ENCODE data around the gene LAMTOR4.
"Not testable (repeated sequence)": the region's sequence is repeated elsewhere in the genome, so short reads cannot be mapped to it uniquely, and the experiment has no call there.

Gene LAMTOR4

DNA sequence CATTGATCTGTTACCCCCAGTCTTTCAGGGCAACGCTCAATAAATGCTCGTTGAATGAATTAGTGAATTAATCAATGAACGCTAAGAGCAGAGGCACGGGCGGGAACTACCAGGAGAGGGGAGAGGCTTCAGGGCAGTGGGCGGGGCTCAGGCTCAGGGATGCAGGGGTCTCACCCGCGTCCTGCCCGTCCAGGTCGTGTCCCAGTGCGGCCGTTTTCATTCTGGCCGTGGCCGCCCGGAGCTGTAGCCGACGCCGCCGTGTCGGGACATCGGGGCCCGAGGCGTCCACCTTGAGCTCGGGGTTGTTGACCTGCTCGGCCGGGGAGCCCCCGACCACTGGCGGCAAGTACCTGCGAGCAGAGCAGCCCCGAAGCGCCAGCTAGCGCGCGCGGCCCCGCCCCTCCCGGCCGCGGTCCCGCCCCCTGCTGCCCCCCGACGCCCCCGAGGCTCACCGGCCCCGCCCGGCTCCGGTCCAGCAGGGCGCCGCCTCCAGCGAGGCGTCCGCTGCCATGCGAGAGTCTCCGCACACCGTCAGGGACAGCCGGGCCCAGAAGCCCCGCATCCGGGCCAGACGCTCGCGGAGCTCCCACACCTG, 22.5 kb downstream of the LAMTOR4 start:
- no peak for DNase-seq (ENCODE audit: low read depth)

DNA sequence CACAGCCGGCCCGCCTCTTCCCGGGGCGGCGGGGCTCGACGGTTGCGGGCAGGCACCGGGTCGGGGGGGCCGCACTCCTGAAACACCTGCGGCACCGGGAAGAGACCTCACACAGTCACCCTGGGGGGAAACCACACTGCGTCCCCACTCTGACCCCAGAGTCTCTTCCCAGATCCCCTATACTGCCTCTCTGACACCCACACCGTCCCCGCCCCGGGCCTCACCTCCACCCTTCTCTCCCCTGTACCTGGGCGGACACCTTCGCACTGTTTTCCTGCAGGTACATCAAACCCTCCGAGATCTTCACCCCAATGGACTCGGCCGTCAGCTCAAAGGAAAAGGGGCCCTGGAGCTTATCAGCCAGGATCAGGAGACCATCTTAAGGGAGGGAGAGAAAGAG, 23.1 kb downstream of the LAMTOR4 start:
- DNase-seq (ENCODE audit: low read depth): no peak

DNA sequence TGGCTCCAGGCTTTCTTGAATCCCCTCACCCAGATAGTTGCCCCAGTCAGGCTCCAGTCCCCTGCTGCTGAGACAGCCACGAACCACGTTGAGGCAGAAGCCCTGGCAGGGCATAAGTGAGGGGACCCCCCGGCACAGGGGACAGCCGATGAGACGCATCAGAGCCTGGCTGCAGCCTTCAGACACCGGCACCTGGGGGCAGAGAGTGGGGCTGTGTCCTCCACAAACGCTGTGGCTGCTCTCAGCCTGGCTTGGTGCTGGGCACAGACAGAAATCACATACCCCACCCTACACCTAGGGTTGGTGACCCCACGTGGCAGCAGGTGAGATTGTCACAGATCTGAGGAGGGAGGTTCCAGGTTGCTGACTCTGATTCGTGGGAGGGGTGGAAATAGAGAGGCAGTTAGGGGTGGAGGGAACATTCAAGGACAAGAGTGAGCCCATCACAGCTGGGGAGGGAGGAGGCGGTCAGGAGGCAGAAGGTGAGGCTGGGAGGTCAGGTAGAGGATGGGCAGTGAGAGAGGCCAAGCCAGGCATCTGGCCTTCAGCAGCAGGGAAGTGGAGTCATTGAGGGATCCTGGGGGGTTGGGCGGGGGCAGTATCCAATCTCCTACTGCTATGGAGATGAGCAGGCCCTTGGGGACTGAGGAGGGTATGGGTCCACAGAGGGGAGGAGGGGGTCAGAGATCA, 25.2 kb downstream of the LAMTOR4 start:
- DNase-seq (ENCODE audit: low read depth): no peak

DNA sequence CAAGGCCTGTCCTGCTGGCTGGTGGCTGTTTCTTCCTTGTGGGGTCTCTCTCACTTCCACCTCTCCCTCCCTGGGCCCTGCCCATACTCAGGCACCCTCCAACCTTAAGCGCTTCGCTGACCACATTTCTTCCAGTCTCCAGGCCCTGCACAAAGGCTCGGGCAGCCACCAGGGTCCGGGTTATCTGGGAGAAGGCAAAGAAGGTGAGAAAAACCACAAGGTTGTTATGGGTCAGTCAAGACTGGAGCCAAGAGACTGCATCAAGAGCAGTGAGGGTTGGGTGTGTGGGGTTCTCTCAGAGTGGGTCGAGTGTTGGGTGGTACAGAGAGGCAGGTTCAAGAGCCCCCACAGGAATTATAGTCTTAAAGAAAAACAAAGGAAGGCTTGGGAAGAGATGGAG, 25.9 kb downstream of the LAMTOR4 start:
- no peak for DNase-seq (ENCODE audit: low read depth)

DNA sequence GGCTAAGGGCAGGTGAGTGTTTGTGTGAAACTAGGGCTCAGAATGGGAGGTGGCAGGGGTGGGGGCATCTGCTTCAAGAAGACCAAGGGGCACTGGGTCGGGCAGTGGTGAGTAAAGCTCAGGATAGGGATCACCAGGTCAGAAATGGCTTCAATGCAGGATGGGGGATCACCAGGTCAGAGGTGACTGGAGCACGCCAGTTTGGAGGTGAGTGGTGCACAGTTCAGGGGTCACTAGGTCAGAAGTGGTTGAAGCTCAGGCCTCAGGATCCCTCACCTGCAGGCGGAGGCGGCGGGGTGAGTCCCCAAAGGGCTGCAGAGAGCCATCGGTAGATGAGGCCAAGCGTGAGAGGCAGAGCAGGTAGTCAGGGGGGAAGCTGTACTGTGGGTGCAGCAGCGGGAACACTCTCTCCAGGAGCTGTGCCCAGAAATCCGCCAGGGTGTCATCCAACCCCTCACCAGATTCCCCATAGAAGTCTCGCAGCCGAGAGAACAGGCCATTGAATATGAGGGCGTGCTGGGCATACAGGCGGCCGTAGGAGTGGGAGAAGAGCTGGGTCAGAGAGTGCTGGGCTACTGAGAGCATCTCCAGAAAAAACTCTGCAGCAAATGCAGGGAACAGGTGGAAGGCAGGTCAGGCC, 26.7 kb downstream of the LAMTOR4 start:
- DNase-seq (ENCODE audit: low read depth): no peak

DNA sequence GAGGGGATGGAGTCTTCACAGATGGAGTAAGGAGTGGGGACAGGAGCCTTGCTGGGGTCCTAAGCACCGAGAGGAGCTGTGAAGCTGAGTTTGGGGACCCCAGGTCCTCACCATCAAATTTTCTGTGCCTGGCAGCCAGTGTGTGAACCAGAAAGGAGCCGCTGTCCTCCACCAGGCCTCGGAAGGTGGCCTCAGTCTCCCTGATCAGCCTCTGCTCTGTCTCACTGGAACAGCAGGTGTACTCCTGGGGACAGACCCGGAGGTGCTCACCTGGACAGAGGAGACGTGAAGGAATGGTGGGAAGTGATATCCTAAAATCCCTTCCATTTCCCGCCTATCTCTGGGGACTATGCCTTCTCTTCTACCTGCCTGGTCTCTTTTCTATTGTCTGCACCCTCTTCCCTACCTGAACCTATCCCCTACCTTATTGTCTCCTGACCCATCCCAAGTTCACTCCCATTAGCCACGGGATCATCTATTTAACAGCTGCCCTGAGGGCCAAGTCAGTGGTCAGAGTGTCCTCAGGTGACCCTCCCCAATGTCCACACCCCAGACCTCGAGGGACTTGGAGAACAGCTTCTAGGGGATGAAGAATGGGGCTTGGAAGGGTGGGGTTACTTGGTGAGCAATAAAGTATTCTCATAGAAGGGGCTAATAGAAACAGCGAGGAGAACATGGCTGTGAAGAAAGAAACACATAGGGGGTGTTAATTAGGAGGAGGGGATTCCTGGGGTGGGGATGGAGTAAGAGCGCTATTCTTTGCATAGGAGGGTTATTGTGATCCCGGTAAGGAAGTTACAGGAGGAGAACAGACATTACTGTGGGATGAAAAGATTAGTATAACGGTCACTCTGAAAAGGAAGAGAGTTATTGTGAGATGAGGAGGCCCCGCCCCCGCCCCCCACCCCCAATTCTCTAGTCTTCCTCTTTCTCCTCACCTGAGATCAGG, 27.7 kb downstream of the LAMTOR4 start:
- no peak for DNase-seq (ENCODE audit: low read depth)

DNA sequence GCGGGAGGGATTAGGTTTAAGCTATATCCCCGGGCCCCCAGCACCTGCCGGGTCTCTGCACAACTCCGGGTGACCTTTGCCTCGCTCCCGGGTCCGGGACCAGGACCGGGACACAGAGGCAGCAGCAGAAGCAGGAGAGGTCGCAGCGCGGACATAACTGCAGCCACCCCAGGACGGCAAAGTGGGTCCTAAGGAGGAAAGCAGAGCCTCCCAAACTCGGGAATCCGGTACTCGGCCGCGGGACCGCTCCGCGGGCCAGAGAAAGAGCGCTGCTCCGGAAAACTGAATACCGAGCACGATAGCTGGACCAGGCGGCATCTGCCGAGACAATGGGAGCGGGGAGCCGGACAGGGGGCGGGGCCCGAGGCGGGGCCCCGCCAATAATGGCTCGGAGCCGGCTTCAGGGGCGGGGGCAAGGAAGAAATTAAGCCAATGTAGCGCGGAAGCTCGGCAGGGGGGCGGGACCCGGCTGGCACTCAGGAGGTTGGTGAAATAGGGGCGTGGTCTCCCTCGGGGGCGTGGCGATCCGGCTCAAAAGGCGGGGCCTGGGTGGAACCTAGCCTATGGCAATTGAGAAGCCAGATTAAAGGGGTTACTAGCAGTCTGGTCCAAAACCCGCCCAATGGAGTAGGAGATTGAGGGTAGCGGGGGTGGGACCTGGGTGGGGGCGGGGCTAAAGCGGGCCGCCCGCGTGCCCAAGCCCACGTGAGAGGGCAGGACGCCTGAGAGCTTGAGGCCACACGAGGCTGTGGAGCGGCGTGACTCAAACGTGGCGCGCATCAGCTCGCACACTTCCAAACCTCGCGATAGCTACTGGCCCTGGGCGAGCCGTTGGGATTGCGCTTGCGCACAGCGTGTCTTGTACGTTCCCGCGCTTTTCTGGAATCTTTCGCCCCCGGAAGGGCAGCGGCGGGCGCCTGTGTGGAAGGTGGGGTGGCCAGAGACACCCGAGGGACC, 28.6 kb downstream of the LAMTOR4 start, which contains the start of the genes GPC2 and STAG3:
Gene GPC2, minus strand, starts transcription at position 337 of the 957 bp plus-strand sequence. Its CDS starts 182 bp downstream, at position 155.
Gene STAG3, plus strand, starts transcription at position 874 of the 957 bp plus-strand sequence. CDS start 2,639 bp downstream, outside the sequence.
- peak; percentile 83 for DNase-seq (ENCODE audit: low read depth)

DNA sequence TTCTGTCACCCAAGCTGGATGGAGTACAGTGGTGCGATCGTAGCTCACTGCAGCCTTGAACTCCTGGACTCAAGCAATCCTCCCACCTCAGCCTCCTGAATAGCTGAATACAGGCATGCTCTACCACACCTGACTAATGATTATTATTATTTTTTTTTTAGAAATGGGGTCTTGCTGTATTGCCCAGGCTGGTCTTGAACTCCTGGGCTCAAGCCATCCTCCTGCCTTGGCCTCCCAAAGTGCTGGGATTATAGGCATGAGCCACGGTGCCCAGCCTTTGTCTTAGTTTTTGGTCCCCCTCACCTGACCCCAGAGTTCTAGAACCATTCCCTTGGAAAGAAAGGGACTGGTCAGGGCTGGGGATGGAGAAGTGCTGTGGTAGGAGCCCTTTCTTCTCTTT, 31.4 kb downstream of the LAMTOR4 start:
- DNase-seq (ENCODE audit: low read depth): not testable (repeated sequence)

DNA sequence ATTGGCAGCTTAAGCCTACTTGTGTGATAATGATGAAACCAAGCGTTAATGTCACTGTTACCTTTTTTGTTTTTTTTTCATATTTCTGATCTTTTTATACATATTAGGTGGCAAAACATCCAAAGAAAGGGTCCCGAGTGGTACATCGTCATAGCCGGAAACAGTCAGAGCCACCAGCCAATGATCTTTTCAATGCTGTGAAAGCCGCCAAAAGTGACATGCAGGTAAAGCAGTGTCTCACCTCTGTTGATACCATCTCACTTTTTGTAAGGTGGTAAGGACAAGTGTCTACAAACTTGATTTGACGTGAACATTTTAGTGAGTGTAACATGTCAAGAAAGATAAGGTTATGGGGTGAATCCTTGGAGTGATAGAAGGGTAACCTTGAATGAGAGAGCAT, 33.9 kb downstream of the LAMTOR4 start:
- not testable (repeated sequence) for DNase-seq (ENCODE audit: low read depth)

DNA sequence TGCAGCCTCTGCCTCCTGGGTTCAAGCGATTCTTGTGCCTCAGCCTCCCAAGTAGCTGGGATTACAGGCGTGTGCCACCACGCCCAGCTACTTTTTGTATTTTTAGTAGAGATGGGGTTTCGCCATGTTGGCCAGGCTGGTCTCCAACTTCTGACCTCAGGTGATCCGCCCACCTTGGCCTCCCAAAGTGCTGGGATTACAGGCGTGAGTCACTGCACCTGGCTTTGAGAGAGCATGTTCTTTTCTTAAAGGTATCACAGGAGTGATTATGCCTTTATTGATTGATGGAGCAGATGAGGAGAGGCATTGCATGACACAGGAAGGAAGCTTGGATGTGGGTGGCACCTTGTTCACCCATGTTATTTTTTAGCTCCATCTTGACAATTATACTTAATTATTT, 34.4 kb downstream of the LAMTOR4 start:
- not testable (repeated sequence) for DNase-seq (ENCODE audit: low read depth)

DNA sequence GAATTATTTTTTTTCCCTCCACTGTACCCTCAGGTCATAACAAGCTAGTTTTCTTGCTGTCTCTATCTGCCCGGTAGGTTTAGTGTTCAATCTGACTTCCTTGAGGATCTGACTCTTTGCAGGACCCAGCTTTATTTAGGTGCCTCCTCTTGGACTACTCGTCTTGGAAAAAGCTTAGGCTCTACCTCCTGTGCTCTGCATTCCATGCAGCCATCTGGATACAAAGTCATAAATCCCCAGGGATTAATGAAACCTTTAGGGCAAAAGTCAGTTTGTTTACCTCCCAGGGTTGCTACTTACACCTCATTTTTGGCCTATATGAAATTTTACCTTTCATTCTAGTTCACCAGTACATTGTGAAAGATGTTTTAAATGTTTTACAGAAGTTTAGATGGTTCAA, 37.0 kb downstream of the LAMTOR4 start:
- DNase-seq (ENCODE audit: low read depth): no peak

DNA sequence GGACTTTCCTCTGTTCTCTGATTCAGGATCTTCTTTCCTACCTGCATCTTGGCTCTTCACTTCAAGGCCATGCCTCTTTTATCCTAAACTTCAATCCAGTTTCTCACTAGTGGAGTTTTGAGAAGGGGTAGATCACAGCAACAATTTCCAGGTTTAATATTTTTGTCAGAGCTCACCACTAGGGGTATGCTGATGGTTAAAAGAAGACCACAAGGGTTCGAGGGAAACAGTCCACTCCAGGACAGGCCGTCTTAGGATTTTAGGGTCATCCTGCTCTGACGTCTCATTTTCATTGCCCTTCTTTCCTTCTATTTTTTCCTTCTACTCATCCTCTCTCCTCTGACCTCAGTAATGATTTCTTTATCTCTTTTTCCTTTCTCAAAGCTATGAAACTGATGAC, 40.3 kb downstream of the LAMTOR4 start:
- DNase-seq (ENCODE audit: low read depth): no peak

DNA sequence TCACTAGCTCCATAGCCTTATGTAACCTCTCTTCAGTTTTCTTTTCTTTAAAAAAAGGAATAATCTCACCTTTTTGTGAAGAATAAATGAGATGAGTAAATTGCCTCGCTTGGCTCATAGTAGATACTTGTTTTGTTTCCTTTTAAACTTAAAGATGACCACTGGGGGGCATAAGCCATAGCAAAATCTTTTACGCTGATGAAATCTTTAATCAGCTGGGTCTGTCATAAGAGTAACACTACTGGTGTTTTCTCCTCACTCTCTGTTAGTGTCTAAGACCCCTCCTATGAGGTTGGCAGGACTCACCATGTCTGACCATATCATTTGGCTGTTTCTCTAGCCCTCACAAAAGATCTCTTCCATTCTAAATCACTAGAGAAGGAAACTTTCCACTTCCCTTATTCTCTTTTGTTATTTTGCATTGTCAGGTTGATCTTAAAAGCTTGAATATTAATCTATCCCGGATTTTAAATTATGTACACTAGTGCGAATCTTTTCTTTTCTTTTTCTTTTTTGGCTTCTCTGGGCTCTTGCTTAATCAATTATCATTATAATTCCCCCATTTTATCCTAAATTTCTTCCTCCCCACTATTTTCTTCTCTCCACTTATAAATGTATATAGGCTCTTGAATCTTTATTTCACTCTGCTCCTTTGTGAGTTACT, 41.5 kb downstream of the LAMTOR4 start:
- no peak for DNase-seq (ENCODE audit: low read depth)

DNA sequence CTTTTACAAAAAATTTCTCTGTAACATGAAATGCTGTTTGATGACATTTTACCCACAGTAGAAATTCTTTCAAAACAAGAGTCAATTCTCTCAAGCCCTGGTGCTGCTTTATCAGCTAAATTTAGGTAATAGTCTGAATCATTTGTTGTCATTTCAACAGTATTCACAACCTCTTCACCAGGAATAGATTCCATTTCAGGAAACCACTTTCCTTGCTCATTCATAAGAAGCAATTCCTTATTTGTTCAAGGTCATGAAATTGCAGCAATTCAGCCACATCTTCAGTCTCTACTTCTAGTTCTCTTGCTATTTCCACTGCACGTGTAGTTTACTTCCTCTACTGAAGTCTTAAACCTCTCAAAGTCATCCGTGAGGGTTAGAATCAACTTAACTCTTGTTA, 43.1 kb downstream of the LAMTOR4 start:
- peak; percentile 51 for DNase-seq (ENCODE audit: low read depth)

DNA sequence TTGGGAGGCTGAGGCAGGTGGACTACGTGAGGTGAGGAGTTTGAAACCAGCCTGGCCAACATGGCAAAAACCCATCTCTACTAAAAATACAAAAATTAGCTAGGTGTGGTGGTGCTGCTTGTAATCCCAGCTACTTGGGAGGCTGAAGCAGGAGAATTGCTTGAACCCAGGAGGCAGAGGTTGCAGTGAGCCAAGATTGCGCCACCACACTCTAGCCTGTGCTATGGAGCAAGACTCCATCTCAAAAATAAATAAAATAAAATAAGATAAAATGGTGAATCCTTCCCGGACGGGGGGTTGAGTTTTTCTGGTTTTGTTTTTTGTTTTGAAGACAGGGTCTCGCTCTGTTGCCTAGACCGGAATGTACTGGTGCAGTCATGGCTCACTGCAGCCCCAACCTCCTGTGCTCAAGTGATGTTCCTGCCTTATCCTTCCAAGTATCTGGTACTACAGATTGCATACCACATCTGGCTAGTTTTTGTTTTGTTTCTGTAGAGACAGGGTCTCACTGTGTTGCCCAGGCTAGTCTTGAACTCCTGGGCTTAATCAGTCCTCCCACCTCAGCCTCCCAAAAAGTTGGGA, 43.7 kb downstream of the LAMTOR4 start:
- not testable (repeated sequence) for DNase-seq (ENCODE audit: low read depth)

DNA sequence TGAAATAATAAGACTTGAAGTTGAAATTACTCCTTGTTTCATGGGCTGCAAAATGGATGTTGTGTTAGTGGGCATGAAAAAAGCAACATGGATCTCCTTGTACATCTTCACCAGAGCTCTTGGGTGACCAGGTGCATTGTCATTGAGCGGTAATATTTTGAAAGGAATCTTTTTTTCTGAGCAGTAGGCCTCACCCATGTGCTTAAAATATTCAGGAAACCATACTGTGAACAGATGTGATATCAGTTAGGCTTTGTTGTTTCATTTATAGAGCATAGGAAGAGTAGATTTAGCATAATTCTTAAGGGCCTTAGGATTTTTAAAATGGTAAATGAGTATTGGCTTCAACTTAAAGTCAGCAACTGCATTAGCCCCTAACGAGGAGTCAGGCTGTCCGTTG, 44.3 kb downstream of the LAMTOR4 start:
- no peak for DNase-seq (ENCODE audit: low read depth)

DNA sequence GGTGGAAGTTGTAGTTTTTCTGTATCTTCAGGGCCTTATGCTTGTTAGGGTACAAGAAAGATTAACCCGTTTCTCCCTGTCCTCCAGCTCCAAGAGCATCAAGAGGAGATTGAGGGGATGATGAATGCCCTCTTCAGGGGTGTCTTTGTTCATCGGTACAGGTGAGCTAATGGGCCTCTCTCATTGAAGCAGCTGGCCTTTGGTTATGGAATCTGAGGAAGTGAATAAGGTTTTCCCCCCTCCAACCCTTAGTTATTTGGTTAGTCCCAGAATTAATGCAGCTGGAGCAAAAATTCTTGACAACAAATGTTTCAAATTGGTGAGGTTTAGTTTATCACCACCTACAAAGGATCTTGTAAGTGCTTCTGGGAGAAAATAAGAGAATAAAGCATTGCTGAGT, 46.5 kb downstream of the LAMTOR4 start:
- DNase-seq (ENCODE audit: low read depth): no peak

DNA sequence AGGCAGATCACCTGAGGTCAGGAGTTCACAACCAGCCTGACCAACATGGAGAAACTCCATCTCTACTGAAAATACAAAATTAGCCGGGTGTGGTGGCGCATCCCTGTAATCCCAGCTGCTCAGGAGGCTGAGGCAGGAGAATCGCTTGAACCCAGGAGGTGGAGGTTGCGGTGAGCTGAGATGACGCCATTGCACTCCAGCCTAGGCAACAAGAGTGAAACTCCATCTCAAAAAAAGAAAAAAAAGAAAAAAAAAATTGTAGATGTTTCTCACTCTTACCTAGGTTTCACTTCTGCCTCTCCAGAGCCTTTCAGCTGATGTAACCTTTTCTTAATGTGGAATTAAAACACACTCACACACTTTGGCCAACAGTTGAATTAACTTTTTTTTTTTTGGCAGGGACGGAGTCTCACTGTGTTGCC, 47.2 kb downstream of the LAMTOR4 start:
- not testable (repeated sequence) for DNase-seq (ENCODE audit: low read depth)

DNA sequence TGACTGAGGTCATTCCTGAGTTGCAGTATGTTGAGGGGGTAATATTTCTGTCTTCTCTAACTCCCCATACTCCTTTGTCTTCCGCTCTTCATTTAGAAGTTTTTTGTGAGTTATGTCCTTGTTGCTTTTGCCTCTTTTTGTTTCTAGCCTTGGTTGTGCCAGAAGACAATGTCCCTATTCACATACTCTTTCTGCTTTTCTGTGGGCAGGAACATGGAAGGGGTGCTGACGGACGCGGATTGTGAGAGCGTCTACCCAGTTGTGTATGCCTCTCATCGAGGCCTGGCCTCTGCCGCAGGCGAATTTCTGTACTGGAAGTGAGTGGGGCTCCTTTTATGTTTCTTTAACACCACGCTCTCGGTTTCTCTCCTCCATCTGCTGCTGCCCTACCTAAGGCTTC, 49.5 kb downstream of the LAMTOR4 start:
- DNase-seq (ENCODE audit: low read depth): no peak

DNA sequence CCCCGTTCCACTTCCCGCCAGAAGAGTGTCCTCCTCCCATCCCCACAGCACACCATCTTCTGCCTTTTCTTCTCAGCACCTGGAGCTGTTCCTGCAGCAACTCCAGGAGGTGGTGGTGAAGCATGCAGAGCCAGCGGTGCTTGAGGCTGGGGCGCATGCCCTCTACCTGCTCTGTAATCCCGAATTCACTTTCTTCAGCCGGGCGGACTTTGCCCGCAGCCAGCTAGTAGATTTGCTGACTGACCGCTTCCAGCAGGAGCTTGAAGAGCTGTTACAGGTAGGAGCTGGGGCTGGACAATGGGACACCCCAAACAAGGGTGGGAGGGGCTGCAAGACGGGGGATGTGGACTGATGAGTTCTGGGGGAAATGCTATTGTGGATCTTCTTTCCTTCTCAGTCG, 52.0 kb downstream of the LAMTOR4 start:
- no peak for DNase-seq (ENCODE audit: low read depth)

Data from non-pigmented ciliary epithelial cell (primary cell).